Stomach (tissue), 9 donors: Measurements from ENCODE around the gene RSRC1. TPM values are rescaled to one million over a fixed set of nuclear protein-coding genes. Genes with fewer than 3 reads are reported as not detected.
A peak's percentile ranks its signal among the peaks of the same experiment; 100 is the strongest.

Experiments used
- DNase-seq, 2 donors: peaks; one replicate each; pipeline versions ENCODE4 v3.0.0 to v3.0.0-alpha.2; 2013 to 2019
- H3K27ac ChIP-seq, 5 donors: fragments of 200-600 bp in 4 of 5; sonication (generic) in 4 of 5; one replicate each; pipeline ENCODE4 v1.5.1; 2013 to 2019; ENCODE audit warnings: mild to moderate bottlenecking in 1 of 5, moderate library complexity in 1 of 5
- H3K27me3 ChIP-seq, 3 donors: fragments of 200-600 bp; sonication (generic); one replicate each; pipeline ENCODE4 v1.5.1; 2017 to 2019; ENCODE audit warnings: mixed run types in 1 of 3
- H3K36me3 ChIP-seq, 4 donors: fragments of 200-600 bp; sonication (generic); 1 replicate in 3 of 4; 2 replicates in 1 of 4; pipeline ENCODE4 v1.5.1; 2016 to 2019
- H3K4me1 ChIP-seq, 4 donors: fragments of 200-600 bp; sonication (generic); one replicate each; pipeline ENCODE4 v1.5.1; 2016 to 2019
- H3K4me3 ChIP-seq, 4 donors: fragments of 200-600 bp; sonication (generic) in 3 of 4; one replicate each; pipeline ENCODE4 v1.5.1; 2016 to 2019; ENCODE audit warnings: mild to moderate bottlenecking in 1 of 4
- H3K9me3 ChIP-seq, 4 donors: fragments of 200-600 bp; sonication (generic); one replicate each; pipeline ENCODE4 v1.5.1; 2016 to 2019
- CTCF ChIP-seq, 7 experiments: fragments of 450-650 bp in 4 of 7; fragments of 200-600 bp in 3 of 7; sonication (generic) in 3 of 7; IDR thresholded peaks; one replicate each; pipeline ENCODE4 v1.5.1; 2016 to 2019; ENCODE audit warnings: antibody characterized with exemption in 7 of 7, control low read depth in 2 of 7, mild to moderate bottlenecking in 1 of 7
- EP300 ChIP-seq: sonication (generic); formaldehyde crosslinking; IDR thresholded peaks from one replicate; pipeline ENCODE4 v1.6.1; 2017; ENCODE audit warnings: antibody characterized with exemption
- POLR2A ChIP-seq, 4 donors: fragments of 450-650 bp; IDR thresholded peaks; one replicate each; pipeline ENCODE4 v1.6.1; 2016; ENCODE audit warnings: antibody characterized with exemption in 4 of 4, control low read depth in 2 of 4, mild to moderate bottlenecking in 1 of 4, moderate library complexity in 1 of 4
- POLR2AphosphoS5 ChIP-seq, 3 donors: sonication (generic); formaldehyde crosslinking; IDR thresholded peaks; one replicate each; pipeline ENCODE4 v1.6.1; 2016; ENCODE audit warnings: antibody characterized with exemption in 3 of 3
- WGBS, 5 donors: extraction: QIAGEN DNeasy Blood & Tissue Kit in 3 of 5; methylation state at CpG; one replicate each; pipeline versions ENCODE4 v1.1.5 to v1.1.7; 2013 to 2018; 5-methylcytosine and 5-hydroxymethylcytosine counted together
- intact Hi-C: fragments of 100-400 bp; cut with DNase I; formaldehyde crosslinking; loops from one replicate; pipeline ENCODE4 v1.15.1; 2023; ENCODE audit warnings: low total_unique reads
- polyA plus RNA-seq, 3 donors: library from polyadenylated mRNA; stranded (reverse); fragments of 200-250 nt; gene quantifications; one replicate each; pipeline ENCODE4 v1.2.3, GENCODE V29; 2013
- total RNA-seq, 5 donors: library from RNA; depleted of rRNA; stranded (reverse); fragments of >200 nt; gene quantifications; one replicate each; pipeline versions ENCODE4 v1.1.0 to v1.2.3, GENCODE V29; 2014 to 2016
- donor health status: healthy with polysubstance abuse.
- donor health status: Bipolar disorder and iron deficiency.
- donor health status: healthy.

RSRC1 gene
- total and polyA plus RNA-seq, 8 donors = 1.7 to 502 (median 12.0) TPM

GRCh38 chr3:158086361-158086760 lies 23.5 kb upstream of the RSRC1 start:
- intact Hi-C loops = no loop called here
- 12 to 29% (median 17%) methylated on average over 1 of the region's 1 CpG for WGBS, 5 donors
- Histone ChIP-seq H3K27ac (no peak overlapping the region), H3K9me3 (no peaks in the 10 kb centered on the region), H3K4me3 (no peak overlapping the region), H3K36me3 (no peaks in the 10 kb centered on the region), H3K4me1 (no peaks in the 10 kb centered on the region), H3K27me3 (peaks cover 0 to 59% (median 8%) of the 10 kb centered on the region in 3 donors)
- no peak for DNase-seq
- TF ChIP-seq POLR2A (IDR thresholded peaks at IDR 0.05) (no peak), CTCF (IDR thresholded peaks at IDR 0.05) (no peak), POLR2AphosphoS5 (IDR thresholded peaks at IDR 0.05) (no peak), EP300 (no peak)

- no peaks in the 10 kb centered on the region for H3K4me1 ChIP-seq
- no peak for TF ChIP-seq CTCF (IDR thresholded peaks at IDR 0.05)
- TF ChIP-seq POLR2A (IDR thresholded peaks at IDR 0.05) = no peak
- TF ChIP-seq POLR2AphosphoS5 (IDR thresholded peaks at IDR 0.05) = no peak
- TF ChIP-seq EP300 = no peak
- 87 to 98% (median 94%) methylated on average over 2 of the region's 2 CpGs for WGBS, 5 donors
- no peak overlapping the region for H3K27ac ChIP-seq
- intact Hi-C loops = no loop called here
- H3K36me3 ChIP-seq = no peaks in the 10 kb centered on the region
- DNase-seq = no peak
- H3K4me3 ChIP-seq = no peak overlapping the region
- no peaks in the 10 kb centered on the region for H3K9me3 ChIP-seq
- H3K27me3 ChIP-seq = peaks cover 0 to 62% (median 8%) of the 10 kb centered on the region in 3 donors
Observed at GRCh38 chr3:158086776-158087175, 23.1 kb upstream of the RSRC1 start.

- intact Hi-C loops = no loop called here
- Histone ChIP-seq H3K4me3 (no peak overlapping the region), H3K36me3 (no peaks in the 10 kb centered on the region), H3K4me1 (peaks cover 0 to 7% (median 3%) of the 10 kb centered on the region in 4 donors), H3K27me3 (peaks cover 20 to 93% (median 38%) of the 10 kb centered on the region in 3 donors), H3K27ac (no peak overlapping the region), H3K9me3 (peaks cover 0 to 20% (median 8%) of the 10 kb centered on the region in 4 donors)
- WGBS, 5 donors = 17 to 39% (median 24%) methylated on average over 5 of the region's 5 CpGs
- no peak for TF ChIP-seq POLR2A (IDR thresholded peaks at IDR 0.05)
- peak in 1 of 7 experiments; percentile 13 for TF ChIP-seq CTCF (IDR thresholded peaks at IDR 0.05)
- no peak for TF ChIP-seq EP300
- DNase-seq = peak in 1 of 2 donors; percentile 23
Observed at GRCh38 chr3:158091531-158091930, 18.4 kb upstream of the RSRC1 start.

- DNase-seq = no peak
- no peaks in the 10 kb centered on the region for H3K36me3 ChIP-seq
- intact Hi-C loops = no loop called here
- no peak overlapping the region for H3K4me3 ChIP-seq
- H3K27ac ChIP-seq = no peak overlapping the region
- peaks cover 0 to 20% (median 8%) of the 10 kb centered on the region in 4 donors for H3K9me3 ChIP-seq
- TF ChIP-seq POLR2A (IDR thresholded peaks at IDR 0.05) (no peak), CTCF (IDR thresholded peaks at IDR 0.05) (no peak), EP300 (no peak), POLR2AphosphoS5 (IDR thresholded peaks at IDR 0.05) (no peak)
- H3K4me1 ChIP-seq = peaks cover 9 to 23% (median 17%) of the 10 kb centered on the region in 4 donors
- H3K27me3 ChIP-seq = peaks cover 23 to 100% (median 56%) of the 10 kb centered on the region in 3 donors
- WGBS, 5 donors = 69 to 81% (median 80%) methylated on average over 2 of the region's 2 CpGs
Observed at GRCh38 chr3:158093526-158093925, 16.4 kb upstream of the RSRC1 start.
